Head of caudate nucleus (tissue), 42 donors: Measurements from ENCODE around the gene KRTAP15-1.

ENCODE experiments used
- DNase-seq, 42 donors: peaks; one replicate each; pipeline versions ENCODE4 v3.0.0 to v3.0.0-alpha.2; 2020 to 2021; ENCODE audit warnings: mixed read lengths in 7 of 42
- intact Hi-C: fragments of 100-400 bp; cut with DNase I; formaldehyde crosslinking; loops from one replicate; pipeline ENCODE4 v1.15.0; 2022

KRTAP15-1 gene

DNA sequence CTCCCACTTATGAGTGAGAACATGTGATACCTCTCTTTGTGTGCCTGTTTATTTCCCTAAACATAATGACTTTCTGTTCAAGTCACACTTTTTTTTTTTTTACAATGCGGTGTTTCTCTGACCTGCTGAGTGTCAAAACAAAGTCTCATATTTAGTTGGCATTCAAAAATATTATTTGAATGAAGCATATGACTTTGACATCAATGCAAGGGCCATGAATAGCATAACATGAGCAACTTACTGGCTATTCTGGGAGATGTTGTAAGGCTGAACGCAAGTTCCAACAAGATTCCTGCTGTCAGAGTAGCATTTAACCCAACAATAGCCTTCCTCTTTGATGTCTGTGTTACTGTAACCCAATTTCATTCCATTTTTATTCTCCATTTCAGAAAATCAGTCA lies 42.1 kb downstream of the KRTAP15-1 start:
- intact Hi-C loops, result no loop called here
- DNase-seq, result no peak

DNA sequence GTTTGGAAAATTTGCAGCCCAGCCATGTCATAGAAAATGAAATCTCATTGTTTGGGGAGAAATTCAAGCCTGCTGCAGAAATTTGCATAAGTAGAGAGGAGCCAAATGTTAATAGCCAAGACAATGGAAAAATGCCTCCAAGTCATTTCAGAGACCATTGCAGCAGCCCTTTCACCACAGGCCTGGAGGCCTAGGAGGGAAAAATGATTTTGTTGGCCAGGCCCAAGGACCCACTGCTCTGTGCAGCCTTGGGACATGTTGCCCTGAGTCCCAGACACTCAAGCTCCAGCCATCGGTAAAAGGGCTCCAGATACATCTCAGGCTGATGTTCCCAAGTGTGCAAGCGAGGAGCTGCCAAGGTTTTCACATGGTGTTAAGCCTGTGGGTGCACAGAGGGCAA lies 46.1 kb downstream of the KRTAP15-1 start:
- no peak for DNase-seq
- intact Hi-C loops, result no loop called here

DNA sequence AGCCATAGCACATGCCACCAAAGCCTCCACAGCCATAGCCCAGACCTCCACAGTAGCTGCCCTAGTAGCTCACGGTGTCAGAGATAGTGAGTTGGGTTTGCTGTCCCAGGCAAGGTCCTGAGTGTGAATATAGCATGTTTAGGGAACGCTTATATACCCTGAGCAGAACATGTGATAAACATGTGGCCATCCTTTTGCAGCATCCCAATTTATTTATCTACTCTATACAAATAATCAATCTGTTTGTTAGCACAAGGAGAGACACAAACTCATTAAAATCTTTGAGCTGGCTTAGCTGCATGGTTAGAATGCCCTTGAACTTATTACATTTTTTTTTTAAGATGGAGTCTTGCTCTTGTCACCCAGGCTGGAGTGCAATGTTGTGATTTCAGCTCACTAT lies 47.3 kb downstream of the KRTAP15-1 start, which contains the start of gene KRTAP19-2:
Gene KRTAP19-2 (minus strand): TSS at position 101 of the 400 bp plus-strand sequence. CDS start 88 bp downstream, at position 13.
- intact Hi-C loops, result no loop called here
- no peak for DNase-seq
